IPS-18a (cell line): ENCODE results near the gene METTL2A.
A peak's percentile ranks its signal among the peaks of the same experiment; 100 is the strongest.
"Not testable (repeated sequence)": the region's sequence is repeated elsewhere in the genome, so short reads cannot be mapped to it uniquely, and the experiment has no call there.

Experiments
- H3K27ac ChIP-seq: one replicate; pipeline ENCODE4 v1.5.1; 2013; ENCODE audit warnings: low read length
- H3K27me3 ChIP-seq: one replicate; pipeline ENCODE4 v1.6.1; 2013; ENCODE audit warnings: mild to moderate bottlenecking, low read length; ENCODE audit not compliant: control insufficient read depth, insufficient read depth
- H3K36me3 ChIP-seq: one replicate; pipeline ENCODE4 v1.6.1; 2013; ENCODE audit warnings: low read depth, low read length; ENCODE audit not compliant: control insufficient read depth
- H3K4me1 ChIP-seq: one replicate; pipeline ENCODE4 v1.6.1; 2013; ENCODE audit warnings: low read depth, low read length; ENCODE audit not compliant: control insufficient read depth
- H3K4me3 ChIP-seq: one replicate; pipeline ENCODE4 v1.5.1; 2013; ENCODE audit warnings: low read length
- H3K9ac ChIP-seq: one replicate; pipeline ENCODE4 v1.6.1; 2013; ENCODE audit warnings: mild to moderate bottlenecking, low read length, moderate library complexity
- H3K9me3 ChIP-seq: one replicate; pipeline ENCODE4 v1.6.1; 2013; ENCODE audit warnings: low read depth, low read length; ENCODE audit not compliant: control insufficient read depth

Gene METTL2A

GRCh38 chr17:62423647-62424461, at the start of gene METTL2A:
Gene METTL2A, plus strand, starts transcription at chr17:62423897. Its CDS starts 6 bp downstream, at chr17:62423903.
- not testable (repeated sequence) for H3K27ac ChIP-seq
- Histone ChIP-seq H3K9ac (peak within 1 kb of the TSS; percentile 89), H3K36me3 (peaks cover 22% of the 10 kb centered on the region)

GRCh38 chr17:62380253-62380652, 43.4 kb upstream of the METTL2A start, which contains the start of gene EFCAB3:
Gene EFCAB3, plus strand, starts transcription at chr17:62380553. Its CDS starts 2,427 bp downstream, at chr17:62382980.
- Histone ChIP-seq H3K9ac (no peak within 1 kb of the TSS), H3K36me3 (no peaks in the 10 kb centered on the region), H3K27ac (no peak within 1 kb of the TSS), H3K4me3 (no peak within 1 kb of the TSS), H3K27me3 (no peaks in the 10 kb centered on the region), H3K9me3 (no peaks in the 10 kb centered on the region), H3K4me1 (no peaks in the 10 kb centered on the region)

More at GRCh38 chr17:62423647-62424461, at the start of gene METTL2A:
- not testable (repeated sequence) for H3K9me3 ChIP-seq, H3K4me1 ChIP-seq, H3K27me3 ChIP-seq
- peak within 1 kb of the TSS; percentile 83 for H3K4me3 ChIP-seq

GRCh38 chr17:62381561-62381960, 42.1 kb upstream of the METTL2A start:
- H3K36me3 ChIP-seq, result no peaks in the 10 kb centered on the region
- no peak overlapping the region for H3K27ac ChIP-seq
- H3K9ac ChIP-seq, result no peak overlapping the region
- no peak overlapping the region for H3K4me3 ChIP-seq
- H3K27me3 ChIP-seq, result no peaks in the 10 kb centered on the region
- no peaks in the 10 kb centered on the region for H3K4me1 ChIP-seq
- H3K9me3 ChIP-seq, result no peaks in the 10 kb centered on the region

- no peaks in the 10 kb centered on the region for H3K36me3 ChIP-seq
- no peak overlapping the region for H3K9ac ChIP-seq
- H3K27ac ChIP-seq, result no peak overlapping the region
- H3K27me3 ChIP-seq, result no peaks in the 10 kb centered on the region
- no peak overlapping the region for H3K4me3 ChIP-seq
- H3K9me3 ChIP-seq, result no peaks in the 10 kb centered on the region
- no peaks in the 10 kb centered on the region for H3K4me1 ChIP-seq
Observed at GRCh38 chr17:62388856-62389255, 34.8 kb upstream of the METTL2A start.

GRCh38 chr17:62392908-62393307, 30.8 kb upstream of the METTL2A start:
- no peak overlapping the region for H3K27ac ChIP-seq
- H3K4me1 ChIP-seq, result no peaks in the 10 kb centered on the region
- no peak overlapping the region for H3K9ac ChIP-seq
- no peak overlapping the region for H3K4me3 ChIP-seq
- H3K36me3 ChIP-seq, result no peaks in the 10 kb centered on the region
- no peaks in the 10 kb centered on the region for H3K9me3 ChIP-seq
- H3K27me3 ChIP-seq, result no peaks in the 10 kb centered on the region

- Histone ChIP-seq H3K4me1 (no peaks in the 10 kb centered on the region), H3K27ac (no peak overlapping the region), H3K27me3 (no peaks in the 10 kb centered on the region), H3K9me3 (no peaks in the 10 kb centered on the region), H3K36me3 (no peaks in the 10 kb centered on the region), H3K4me3 (no peak overlapping the region), H3K9ac (no peak overlapping the region)
Observed at GRCh38 chr17:62398891-62399290, 24.8 kb upstream of the METTL2A start.

GRCh38 chr17:62405451-62405850, 18.2 kb upstream of the METTL2A start:
- H3K9me3 ChIP-seq, result no peaks in the 10 kb centered on the region
- H3K9ac ChIP-seq, result no peak overlapping the region
- H3K27me3 ChIP-seq, result no peaks in the 10 kb centered on the region
- H3K4me1 ChIP-seq, result no peaks in the 10 kb centered on the region
- H3K4me3 ChIP-seq, result no peak overlapping the region
- H3K36me3 ChIP-seq, result no peaks in the 10 kb centered on the region
- H3K27ac ChIP-seq, result no peak overlapping the region

GRCh38 chr17:62413090-62413489, 10.6 kb upstream of the METTL2A start:
- not testable (repeated sequence) for H3K4me1 ChIP-seq, H3K27me3 ChIP-seq, H3K27ac ChIP-seq

GRCh38 chr17:62426214-62426613, 2.5 kb downstream of the METTL2A start:
- H3K27ac ChIP-seq, H3K9ac ChIP-seq, H3K4me3 ChIP-seq, H3K4me1 ChIP-seq, H3K27me3 ChIP-seq, H3K9me3 ChIP-seq: not testable (repeated sequence)
- peaks cover 28% of the 10 kb centered on the region for H3K36me3 ChIP-seq

More at GRCh38 chr17:62413090-62413489, 10.6 kb upstream of the METTL2A start:
- H3K36me3 ChIP-seq, H3K9me3 ChIP-seq, H3K9ac ChIP-seq, H3K4me3 ChIP-seq: not testable (repeated sequence)

- not testable (repeated sequence) for H3K27ac ChIP-seq, H3K4me3 ChIP-seq, H3K4me1 ChIP-seq, H3K36me3 ChIP-seq, H3K9me3 ChIP-seq, H3K9ac ChIP-seq, H3K27me3 ChIP-seq
Observed at GRCh38 chr17:62435251-62435650, 11.6 kb downstream of the METTL2A start.

GRCh38 chr17:62441181-62441580, 17.5 kb downstream of the METTL2A start:
- peaks cover 36% of the 10 kb centered on the region for H3K36me3 ChIP-seq

GRCh38 chr17:62444063-62444462, 20.4 kb downstream of the METTL2A start:
- peaks cover 54% of the 10 kb centered on the region for H3K36me3 ChIP-seq
- no peaks in the 10 kb centered on the region for H3K9me3 ChIP-seq
- no peaks in the 10 kb centered on the region for H3K4me1 ChIP-seq
- no peak overlapping the region for H3K27ac ChIP-seq
- H3K4me3 ChIP-seq, result no peak overlapping the region
- no peaks in the 10 kb centered on the region for H3K27me3 ChIP-seq
- H3K9ac ChIP-seq, result no peak overlapping the region

More at GRCh38 chr17:62441181-62441580, 17.5 kb downstream of the METTL2A start:
- not testable (repeated sequence) for H3K9me3 ChIP-seq, H3K27me3 ChIP-seq, H3K4me3 ChIP-seq, H3K4me1 ChIP-seq, H3K9ac ChIP-seq, H3K27ac ChIP-seq
